HEK293 (cell line): ENCODE measurements around the gene GCAT.
A peak's percentile ranks its signal among the peaks of the same experiment; 100 is the strongest.

Experiments
- CTCF ChIA-PET: fragments of 350-600 bp; formaldehyde crosslinking; extraction: SDS; loops from one replicate; lab custom pipeline; 2021; ENCODE audit warnings: antibody characterized with exemption; lab: Yijun Ruan, JAX
- POLR2A ChIA-PET: fragments of 300-600 bp; formaldehyde crosslinking; extraction: SDS; loops from one replicate; lab custom pipeline; 2020; ENCODE audit warnings: antibody characterized with exemption, inconsistent platforms; lab: Yijun Ruan, JAX
- H3K27ac ChIP-seq: fragments of 200-500 bp; sonication (Bioruptor generic); 2 replicates; pipeline ENCODE4 v1.5.1; 2014; ENCODE audit warnings: low read depth, low read length, control low read depth, inconsistent platforms; ENCODE audit errors: extremely low read depth
- H3K36me3 ChIP-seq, 2 experiments: fragments of 200-500 bp in 1 of 2; sonication (Bioruptor generic) in 1 of 2; 1 replicate in 1 of 2; 2 replicates in 1 of 2; pipeline ENCODE4 v1.5.1; 2014 to 2017; ENCODE audit warnings: inconsistent platforms in 2 of 2, low read length in 2 of 2; ENCODE audit not compliant: control insufficient read depth in 2 of 2, insufficient read depth in 1 of 2
- H3K4me1 ChIP-seq: fragments of 200-500 bp; sonication (Bioruptor generic); 2 replicates; pipeline ENCODE4 v1.5.1; 2014; ENCODE audit warnings: mild to moderate bottlenecking, low read length, inconsistent platforms; ENCODE audit not compliant: control insufficient read depth, insufficient read depth
- H3K4me3 ChIP-seq: 2 replicates; pipeline ENCODE4 v1.5.1; 2011; ENCODE audit warnings: low read depth, mild to moderate bottlenecking, control low read depth, low read length, moderate library complexity
- H3K9me3 ChIP-seq: fragments of 200-500 bp; sonication (Bioruptor generic); 2 replicates; pipeline ENCODE4 v1.5.1; 2014; ENCODE audit warnings: low read depth, low read length, inconsistent platforms; ENCODE audit not compliant: control insufficient read depth, insufficient read depth
- BCL11A ChIP-seq: fragments of 450-650 bp; formaldehyde crosslinking; IDR thresholded peaks from 2 replicates; pipeline ENCODE4 v1.5.1; 2016; ENCODE audit warnings: low read depth, missing biosample characterization, missing genetic modification characterization
- REPIN1 ChIP-seq: fragments of 450-650 bp; formaldehyde crosslinking; IDR thresholded peaks from 2 replicates; pipeline ENCODE4 v1.5.1; 2017; ENCODE audit warnings: missing biosample characterization, missing genetic modification characterization, low read depth
- SCRT1 ChIP-seq: fragments of 450-650 bp; formaldehyde crosslinking; IDR thresholded peaks from 2 replicates; pipeline ENCODE4 v1.5.1; 2016; ENCODE audit warnings: missing biosample characterization, missing genetic modification characterization, borderline replicate concordance
- ZBTB17 ChIP-seq: fragments of 450-650 bp; formaldehyde crosslinking; IDR thresholded peaks from 2 replicates; pipeline ENCODE4 v1.5.1; 2016; ENCODE audit warnings: missing biosample characterization, missing genetic modification characterization
- ZBTB20 ChIP-seq: fragments of 450-650 bp; formaldehyde crosslinking; IDR thresholded peaks from 2 replicates; pipeline ENCODE4 v1.5.1; 2016; ENCODE audit warnings: missing biosample characterization, missing genetic modification characterization
- ZBTB8A ChIP-seq: fragments of 450-650 bp; formaldehyde crosslinking; IDR thresholded peaks from 2 replicates; pipeline ENCODE4 v1.5.1; 2016; ENCODE audit warnings: missing biosample characterization, missing genetic modification characterization
- ZNF138 ChIP-seq: fragments of 450-650 bp; formaldehyde crosslinking; IDR thresholded peaks from 2 replicates; pipeline ENCODE4 v1.5.1; 2016; ENCODE audit warnings: missing biosample characterization, missing genetic modification characterization, borderline replicate concordance
- ZNF423 ChIP-seq: fragments of 450-650 bp; formaldehyde crosslinking; IDR thresholded peaks from 2 replicates; pipeline ENCODE4 v1.5.1; 2016; ENCODE audit warnings: missing biosample characterization, missing genetic modification characterization
- ZNF510 ChIP-seq: fragments of 450-650 bp; formaldehyde crosslinking; IDR thresholded peaks from 2 replicates; pipeline ENCODE4 v1.5.1; 2018; ENCODE audit warnings: mild to moderate bottlenecking, missing genetic modification characterization, missing biosample characterization; ENCODE audit not compliant: insufficient replicate concordance
- ZNF549 ChIP-seq: fragments of 450-650 bp; IDR thresholded peaks from 2 replicates; pipeline ENCODE4 v1.5.1; 2018; ENCODE audit warnings: missing biosample characterization, missing genetic modification characterization, mild to moderate bottlenecking, inconsistent platforms, moderate library complexity
- ZNF560 ChIP-seq: fragments of 450-650 bp; formaldehyde crosslinking; IDR thresholded peaks from 2 replicates; pipeline ENCODE4 v1.5.1; 2017; ENCODE audit warnings: missing biosample characterization, missing genetic modification characterization, borderline replicate concordance
- ZNF600 ChIP-seq: fragments of 450-650 bp; formaldehyde crosslinking; IDR thresholded peaks from 2 replicates; pipeline ENCODE4 v1.5.1; 2016; ENCODE audit warnings: missing biosample characterization, missing genetic modification characterization
- ZNF624 ChIP-seq: fragments of 450-650 bp; formaldehyde crosslinking; IDR thresholded peaks from 2 replicates; pipeline ENCODE4 v1.5.1; 2017; ENCODE audit warnings: missing biosample characterization, missing genetic modification characterization
- ZNF791 ChIP-seq: fragments of 450-650 bp; formaldehyde crosslinking; IDR thresholded peaks from 2 replicates; pipeline ENCODE4 v1.5.1; 2016; ENCODE audit warnings: missing biosample characterization, missing genetic modification characterization
- TF ChIP-seq, protein P1 (sequence below): fragments of 450-650 bp; formaldehyde crosslinking; IDR thresholded peaks from 2 replicates; pipeline ENCODE4 v1.5.1; 2016; ENCODE audit warnings: missing biosample characterization, missing genetic modification characterization
- TF ChIP-seq, protein P2 (sequence below): fragments of 450-650 bp; formaldehyde crosslinking; IDR thresholded peaks from 2 replicates; pipeline ENCODE4 v1.5.1; 2017; ENCODE audit warnings: missing biosample characterization, missing genetic modification characterization
- TF ChIP-seq, protein P3 (sequence below): fragments of 450-650 bp; formaldehyde crosslinking; IDR thresholded peaks from 2 replicates; pipeline ENCODE4 v1.5.1; 2017; ENCODE audit warnings: missing biosample characterization, missing genetic modification characterization
- TF ChIP-seq, protein P4 (sequence below): fragments of 450-650 bp; formaldehyde crosslinking; IDR thresholded peaks from 2 replicates; pipeline ENCODE4 v1.5.1; 2016; ENCODE audit warnings: missing biosample characterization, missing genetic modification characterization
- TF ChIP-seq, protein P5 (sequence below): fragments of 450-650 bp; formaldehyde crosslinking; IDR thresholded peaks from 2 replicates; pipeline ENCODE4 v1.5.1; 2016; ENCODE audit warnings: missing biosample characterization, missing genetic modification characterization
- TF ChIP-seq, protein P6 (sequence below): fragments of 450-650 bp; formaldehyde crosslinking; IDR thresholded peaks from 2 replicates; pipeline ENCODE4 v1.5.1; 2016; ENCODE audit warnings: missing biosample characterization, missing genetic modification characterization

GCAT gene

DNA sequence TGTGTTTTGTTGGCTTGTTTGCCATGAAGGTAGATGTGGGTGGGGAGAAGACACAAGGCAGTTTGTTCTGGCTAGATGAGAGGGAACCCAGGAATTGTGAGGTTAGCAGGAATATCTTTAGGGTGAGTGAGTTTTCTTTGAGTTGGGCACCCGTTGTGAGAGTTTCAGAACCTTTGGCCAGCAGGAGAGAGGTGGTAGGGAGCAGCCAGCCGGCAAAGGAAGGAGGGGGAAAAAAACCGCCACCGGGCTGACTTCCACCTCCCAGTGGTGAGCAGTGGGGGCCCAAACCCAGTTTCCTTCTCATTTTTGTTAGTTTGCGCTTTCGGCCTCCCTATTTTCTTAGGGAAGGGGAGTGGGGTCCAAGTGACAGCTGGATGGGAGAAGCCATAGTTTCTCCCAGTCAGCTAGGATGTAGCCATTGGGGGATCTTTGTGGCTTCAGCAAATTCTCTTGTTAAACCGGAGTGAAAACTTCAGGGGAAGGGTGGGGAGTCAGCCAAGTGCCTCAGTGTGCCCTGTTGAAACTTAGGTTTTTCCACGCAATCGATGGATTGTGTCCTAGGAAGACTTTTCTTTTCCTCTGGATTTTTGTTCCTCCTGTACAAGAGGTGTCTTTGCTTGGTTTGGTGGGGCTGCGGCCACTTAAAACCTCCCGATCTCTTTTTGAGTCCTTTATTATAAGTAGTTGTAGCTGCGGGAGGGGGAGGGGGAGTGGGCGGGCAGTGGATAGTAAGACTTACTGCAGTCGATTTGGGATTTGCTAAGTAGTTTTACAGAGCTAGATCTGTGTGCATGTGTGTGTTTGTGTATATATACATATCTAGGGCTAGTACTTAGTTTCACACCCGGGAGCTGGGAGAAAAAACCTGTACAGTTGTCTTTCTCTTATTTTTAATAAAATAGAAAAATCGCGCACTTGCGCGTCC, 1.1 kb upstream of the GCAT start:
- peak overlapping the region; percentile 68 for H3K4me3 ChIP-seq
- H3K4me1 ChIP-seq = peaks cover 6% of the 10 kb centered on the region; the same call in 1 of the 2 replicates
- ChIA-PET CTCF (interaction anchor here (0.8 to 3.8 kb wide), 8 partner anchors 11 to 245 kb away, joined by 3 to 61 read pairs (median 5); no protein-coding TSS in a partner anchor), POLR2A (interaction anchor here (0.7 to 2.5 kb wide), 18 partner anchors 9 to 228 kb away, joined by 3 to 28 read pairs (median 4); partner anchors contain the start of genes ANKRD54, GGA1, LGALS1 and MICALL1)
- H3K36me3 ChIP-seq = peaks cover 0 to 5% of the 10 kb centered on the region in 2 experiments; a peak in 1 of 3 replicates
- H3K27ac ChIP-seq = no peak overlapping the region; the same call in 1 of the 2 replicates
- no peaks in the 10 kb centered on the region for H3K9me3 ChIP-seq
- TF ChIP-seq, protein P1, sequence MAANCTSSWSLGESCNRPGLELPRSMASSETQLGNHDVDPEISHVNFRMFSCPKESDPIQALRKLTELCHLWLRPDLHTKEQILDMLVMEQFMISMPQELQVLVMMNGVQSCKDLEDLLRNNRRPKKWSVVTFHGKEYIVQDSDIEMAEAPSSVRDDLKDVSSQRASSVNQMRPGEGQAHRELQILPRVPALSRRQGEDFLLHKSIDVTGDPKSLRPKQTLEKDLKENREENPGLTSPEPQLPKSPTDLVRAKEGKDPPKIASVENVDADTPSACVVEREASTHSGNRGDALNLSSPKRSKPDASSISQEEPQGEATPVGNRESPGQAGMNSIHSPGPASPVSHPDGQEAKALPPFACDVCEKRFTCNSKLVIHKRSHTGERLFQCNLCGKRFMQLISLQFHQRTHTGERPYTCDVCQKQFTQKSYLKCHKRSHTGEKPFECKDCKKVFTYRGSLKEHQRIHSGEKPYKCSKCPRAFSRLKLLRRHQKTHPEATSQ = no peak
- TF ChIP-seq, protein P2, sequence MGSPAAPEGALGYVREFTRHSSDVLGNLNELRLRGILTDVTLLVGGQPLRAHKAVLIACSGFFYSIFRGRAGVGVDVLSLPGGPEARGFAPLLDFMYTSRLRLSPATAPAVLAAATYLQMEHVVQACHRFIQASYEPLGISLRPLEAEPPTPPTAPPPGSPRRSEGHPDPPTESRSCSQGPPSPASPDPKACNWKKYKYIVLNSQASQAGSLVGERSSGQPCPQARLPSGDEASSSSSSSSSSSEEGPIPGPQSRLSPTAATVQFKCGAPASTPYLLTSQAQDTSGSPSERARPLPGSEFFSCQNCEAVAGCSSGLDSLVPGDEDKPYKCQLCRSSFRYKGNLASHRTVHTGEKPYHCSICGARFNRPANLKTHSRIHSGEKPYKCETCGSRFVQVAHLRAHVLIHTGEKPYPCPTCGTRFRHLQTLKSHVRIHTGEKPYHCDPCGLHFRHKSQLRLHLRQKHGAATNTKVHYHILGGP (tag by site-specific recombination) = no peak
- TF ChIP-seq, protein P3, sequence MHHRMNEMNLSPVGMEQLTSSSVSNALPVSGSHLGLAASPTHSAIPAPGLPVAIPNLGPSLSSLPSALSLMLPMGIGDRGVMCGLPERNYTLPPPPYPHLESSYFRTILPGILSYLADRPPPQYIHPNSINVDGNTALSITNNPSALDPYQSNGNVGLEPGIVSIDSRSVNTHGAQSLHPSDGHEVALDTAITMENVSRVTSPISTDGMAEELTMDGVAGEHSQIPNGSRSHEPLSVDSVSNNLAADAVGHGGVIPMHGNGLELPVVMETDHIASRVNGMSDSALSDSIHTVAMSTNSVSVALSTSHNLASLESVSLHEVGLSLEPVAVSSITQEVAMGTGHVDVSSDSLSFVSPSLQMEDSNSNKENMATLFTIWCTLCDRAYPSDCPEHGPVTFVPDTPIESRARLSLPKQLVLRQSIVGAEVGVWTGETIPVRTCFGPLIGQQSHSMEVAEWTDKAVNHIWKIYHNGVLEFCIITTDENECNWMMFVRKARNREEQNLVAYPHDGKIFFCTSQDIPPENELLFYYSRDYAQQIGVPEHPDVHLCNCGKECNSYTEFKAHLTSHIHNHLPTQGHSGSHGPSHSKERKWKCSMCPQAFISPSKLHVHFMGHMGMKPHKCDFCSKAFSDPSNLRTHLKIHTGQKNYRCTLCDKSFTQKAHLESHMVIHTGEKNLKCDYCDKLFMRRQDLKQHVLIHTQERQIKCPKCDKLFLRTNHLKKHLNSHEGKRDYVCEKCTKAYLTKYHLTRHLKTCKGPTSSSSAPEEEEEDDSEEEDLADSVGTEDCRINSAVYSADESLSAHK (tag by site-specific recombination) = peak; percentile 58; the same call in 1 of the 2 replicates
- TF ChIP-seq ZNF510 (tag by site-specific recombination) = no peak
- no peak for TF ChIP-seq ZBTB17 (tag by site-specific recombination)
- TF ChIP-seq ZNF600 = peak; percentile 55
- no peak for TF ChIP-seq BCL11A (tag by site-specific recombination)
- no peak for TF ChIP-seq ZNF549 (tag by site-specific recombination)
- TF ChIP-seq ZBTB8A (tag by site-specific recombination) = 0 out of 2 replicates have a peak, but pooled peaks have one; percentile 19
- no peak for TF ChIP-seq REPIN1 (tag by site-specific recombination)
- TF ChIP-seq ZNF138 (tag by site-specific recombination) = no peak
- no peak for TF ChIP-seq SCRT1 (tag by site-specific recombination)
- no peak for TF ChIP-seq ZNF624 (tag by site-specific recombination)
- TF ChIP-seq ZNF423 (tag by site-specific recombination) = no peak
- TF ChIP-seq ZNF560 = no peak
- TF ChIP-seq, protein P4, sequence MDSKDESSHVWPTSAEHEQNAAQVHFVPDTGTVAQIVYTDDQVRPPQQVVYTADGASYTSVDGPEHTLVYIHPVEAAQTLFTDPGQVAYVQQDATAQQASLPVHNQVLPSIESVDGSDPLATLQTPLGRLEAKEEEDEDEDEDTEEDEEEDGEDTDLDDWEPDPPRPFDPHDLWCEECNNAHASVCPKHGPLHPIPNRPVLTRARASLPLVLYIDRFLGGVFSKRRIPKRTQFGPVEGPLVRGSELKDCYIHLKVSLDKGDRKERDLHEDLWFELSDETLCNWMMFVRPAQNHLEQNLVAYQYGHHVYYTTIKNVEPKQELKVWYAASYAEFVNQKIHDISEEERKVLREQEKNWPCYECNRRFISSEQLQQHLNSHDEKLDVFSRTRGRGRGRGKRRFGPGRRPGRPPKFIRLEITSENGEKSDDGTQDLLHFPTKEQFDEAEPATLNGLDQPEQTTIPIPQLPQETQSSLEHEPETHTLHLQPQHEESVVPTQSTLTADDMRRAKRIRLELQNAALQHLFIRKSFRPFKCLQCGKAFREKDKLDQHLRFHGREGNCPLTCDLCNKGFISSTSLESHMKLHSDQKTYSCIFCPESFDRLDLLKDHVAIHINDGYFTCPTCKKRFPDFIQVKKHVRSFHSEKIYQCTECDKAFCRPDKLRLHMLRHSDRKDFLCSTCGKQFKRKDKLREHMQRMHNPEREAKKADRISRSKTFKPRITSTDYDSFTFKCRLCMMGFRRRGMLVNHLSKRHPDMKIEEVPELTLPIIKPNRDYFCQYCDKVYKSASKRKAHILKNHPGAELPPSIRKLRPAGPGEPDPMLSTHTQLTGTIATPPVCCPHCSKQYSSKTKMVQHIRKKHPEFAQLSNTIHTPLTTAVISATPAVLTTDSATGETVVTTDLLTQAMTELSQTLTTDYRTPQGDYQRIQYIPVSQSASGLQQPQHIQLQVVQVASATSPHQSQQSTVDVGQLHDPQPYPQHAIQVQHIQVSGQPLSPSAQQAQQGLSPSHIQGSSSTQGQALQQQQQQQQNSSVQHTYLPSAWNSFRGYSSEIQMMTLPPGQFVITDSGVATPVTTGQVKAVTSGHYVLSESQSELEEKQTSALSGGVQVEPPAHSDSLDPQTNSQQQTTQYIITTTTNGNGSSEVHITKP (tag by site-specific recombination) = peak; percentile 57; the same call in 1 of the 2 replicates
- TF ChIP-seq, protein P5, sequence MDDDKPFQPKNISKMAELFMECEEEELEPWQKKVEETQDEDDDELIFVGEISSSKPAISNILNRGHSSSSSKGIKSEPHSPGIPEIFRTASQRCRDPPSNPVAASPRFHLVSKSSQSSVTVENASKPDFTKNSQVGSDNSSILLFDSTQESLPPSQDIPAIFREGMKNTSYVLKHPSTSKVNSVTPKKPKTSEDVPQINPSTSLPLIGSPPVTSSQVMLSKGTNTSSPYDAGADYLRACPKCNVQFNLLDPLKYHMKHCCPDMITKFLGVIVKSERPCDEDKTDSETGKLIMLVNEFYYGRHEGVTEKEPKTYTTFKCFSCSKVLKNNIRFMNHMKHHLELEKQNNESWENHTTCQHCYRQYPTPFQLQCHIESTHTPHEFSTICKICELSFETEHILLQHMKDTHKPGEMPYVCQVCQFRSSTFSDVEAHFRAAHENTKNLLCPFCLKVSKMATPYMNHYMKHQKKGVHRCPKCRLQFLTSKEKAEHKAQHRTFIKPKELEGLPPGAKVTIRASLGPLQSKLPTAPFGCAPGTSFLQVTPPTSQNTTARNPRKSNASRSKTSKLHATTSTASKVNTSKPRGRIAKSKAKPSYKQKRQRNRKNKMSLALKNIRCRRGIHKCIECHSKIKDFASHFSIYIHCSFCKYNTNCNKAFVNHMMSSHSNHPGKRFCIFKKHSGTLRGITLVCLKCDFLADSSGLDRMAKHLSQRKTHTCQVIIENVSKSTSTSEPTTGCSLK = no peak
- no peak for TF ChIP-seq ZNF791
- TF ChIP-seq, protein P6, sequence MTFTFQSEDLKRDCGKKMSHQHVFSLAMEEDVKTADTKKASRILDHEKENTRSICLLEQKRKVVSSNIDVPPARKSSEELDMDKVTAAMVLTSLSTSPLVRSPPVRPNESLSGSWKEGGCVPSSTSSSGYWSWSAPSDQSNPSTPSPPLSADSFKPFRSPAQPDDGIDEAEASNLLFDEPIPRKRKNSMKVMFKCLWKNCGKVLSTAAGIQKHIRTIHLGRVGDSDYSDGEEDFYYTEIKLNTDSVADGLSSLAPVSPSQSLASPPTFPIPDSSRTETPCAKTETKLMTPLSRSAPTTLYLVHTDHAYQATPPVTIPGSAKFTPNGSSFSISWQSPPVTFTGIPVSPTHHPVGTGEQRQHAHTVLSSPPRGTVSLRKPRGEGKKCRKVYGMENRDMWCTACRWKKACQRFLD (tag by site-specific recombination) = no peak
- TF ChIP-seq ZBTB20 (tag by site-specific recombination) = peak; percentile 67; the same call in 1 of the 2 replicates
